M059J (cell line): ENCODE measurements around the gene ATG9B. TPM values are rescaled to one million over a fixed set of nuclear protein-coding genes. Genes with fewer than 3 reads are reported as not detected.
"Not testable (repeated sequence)": the region's sequence is repeated elsewhere in the genome, so short reads cannot be mapped to it uniquely, and the experiment has no call there.

Source experiments
- DNase-seq: peaks from one replicate; pipeline ENCODE4 v3.0.0-alpha.2; 2012; ENCODE audit warnings: low read depth
- total RNA-seq: library from RNA; depleted of rRNA; stranded (reverse); fragments of >200 nt; shearing (Covaris generic); gene quantifications from 2 replicates; pipeline ENCODE4 v1.2.3, GENCODE V29; 2014

The ATG9B gene
- total RNA-seq, 1 experiment from 2014 or later = not detected

GRCh38 chr7:151057989-151058780 lies 33.9 kb upstream of the ATG9B start:
- peak; percentile 100 for DNase-seq

DNA sequence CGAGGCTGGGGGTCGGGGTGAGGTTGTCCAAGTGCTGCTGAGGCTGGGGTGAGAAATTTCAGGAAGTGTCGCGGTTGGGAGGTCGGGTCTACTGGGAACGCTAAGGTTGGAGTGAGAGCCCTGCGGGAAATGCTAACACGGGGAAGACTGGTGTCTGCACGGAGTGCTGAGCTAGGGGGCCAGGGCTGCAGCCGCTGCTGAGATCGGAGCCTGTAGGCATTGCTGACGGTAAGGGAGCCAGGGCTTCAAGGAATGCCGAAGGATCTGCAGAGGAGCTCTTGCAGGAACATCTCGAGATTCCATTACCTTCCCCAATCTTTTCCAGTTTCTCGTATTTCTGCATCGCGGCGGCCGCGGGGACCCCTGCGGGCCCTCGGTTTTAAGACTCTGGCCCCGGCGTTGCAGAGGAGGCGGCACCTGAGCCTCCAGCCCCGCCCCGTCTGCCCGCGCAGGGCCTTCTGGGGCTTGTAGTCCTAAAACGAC lies 33.3 kb upstream of the ATG9B start, which contains the start of gene CDK5:
Gene CDK5 (minus strand): TSS at position 392 of the 483 bp plus-strand sequence. CDS start 49 bp downstream, at position 343.
- no peak for DNase-seq

DNA sequence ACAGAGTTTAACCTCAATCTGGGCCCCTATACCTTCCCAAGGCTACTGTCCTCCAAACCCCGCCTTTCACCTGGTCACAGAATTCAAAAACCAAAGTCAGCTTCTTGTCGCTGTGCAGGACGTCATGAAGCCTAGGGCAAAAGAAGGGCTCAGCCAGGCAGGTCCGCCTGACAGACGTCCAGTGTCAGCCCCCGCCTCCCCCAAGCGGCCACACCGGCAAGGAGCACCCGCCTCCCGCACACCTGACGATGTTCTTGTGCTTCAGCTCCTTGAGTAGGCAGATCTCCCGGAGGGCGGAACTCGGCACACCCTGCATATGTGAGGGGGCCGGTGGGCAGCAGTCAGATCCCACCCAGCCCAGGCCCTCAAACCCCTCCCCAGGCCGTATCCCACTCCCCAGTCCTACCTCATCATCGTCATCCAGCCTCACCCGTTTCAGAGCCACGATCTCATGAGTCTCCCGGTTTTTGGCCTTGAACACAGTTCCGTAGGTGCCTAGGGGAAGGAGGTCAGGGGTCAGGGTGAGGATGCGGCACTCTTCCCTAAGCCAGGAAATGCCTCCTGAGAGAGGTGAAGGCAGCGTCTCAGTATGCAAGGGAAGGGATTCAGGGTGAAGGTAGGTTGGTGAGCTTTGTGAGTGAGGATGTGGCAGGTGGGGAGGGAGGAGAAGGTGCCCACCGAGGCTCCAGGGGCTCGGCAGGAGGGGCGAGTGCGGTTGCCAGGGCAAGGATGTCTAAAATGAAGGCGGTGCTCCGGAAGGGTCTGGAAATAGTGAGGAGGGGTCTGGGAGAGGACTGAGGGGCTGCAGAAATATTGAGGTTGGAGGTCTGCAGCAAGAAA lies 32.6 kb upstream of the ATG9B start:
- DNase-seq = no peak

DNA sequence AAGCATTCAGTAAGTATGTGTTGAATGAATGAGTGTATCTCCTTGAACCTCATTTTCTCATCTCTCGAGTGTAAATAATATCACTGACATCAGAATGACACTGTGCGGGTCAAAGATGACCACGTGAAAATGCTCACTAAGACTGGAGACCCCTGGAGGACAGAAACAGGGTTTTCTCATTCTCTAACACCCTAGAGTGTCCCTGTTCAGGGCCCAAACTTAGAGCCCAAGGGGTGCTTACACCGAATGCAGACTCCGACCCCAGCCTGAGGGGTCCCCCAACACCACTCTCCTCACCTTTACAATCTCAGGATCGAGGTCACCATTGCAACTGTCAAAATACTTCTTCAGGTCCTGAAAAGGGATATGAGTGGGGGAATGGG lies 32.0 kb upstream of the ATG9B start:
- no peak for DNase-seq

GRCh38 chr7:151053751-151054150 lies 29.5 kb upstream of the ATG9B start:
- DNase-seq = no peak

GRCh38 chr7:151053096-151053495 lies 28.8 kb upstream of the ATG9B start:
- DNase-seq = no peak

DNA sequence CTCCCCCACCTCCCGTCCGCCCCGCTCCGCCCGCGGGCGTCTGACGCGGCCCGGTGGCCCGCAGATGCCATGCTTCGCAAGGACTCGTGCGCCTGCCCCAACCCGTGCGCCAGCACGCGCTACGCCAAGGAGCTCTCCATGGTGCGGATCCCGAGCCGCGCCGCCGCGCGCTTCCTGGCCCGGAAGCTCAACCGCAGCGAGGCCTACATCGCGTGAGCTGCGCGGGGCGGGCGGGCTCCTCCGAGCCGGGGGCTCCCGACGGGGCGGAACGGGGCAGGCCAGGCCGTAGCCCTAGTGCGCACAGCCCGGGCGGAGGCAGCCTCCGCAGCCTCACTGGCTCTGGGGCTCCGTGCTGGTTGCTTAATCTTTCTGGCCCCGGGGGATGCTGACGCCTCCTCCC lies 26.8 kb upstream of the ATG9B start:
- DNase-seq = no peak

GRCh38 chr7:151048911-151049463 lies 24.7 kb upstream of the ATG9B start:
- no peak for DNase-seq

DNA sequence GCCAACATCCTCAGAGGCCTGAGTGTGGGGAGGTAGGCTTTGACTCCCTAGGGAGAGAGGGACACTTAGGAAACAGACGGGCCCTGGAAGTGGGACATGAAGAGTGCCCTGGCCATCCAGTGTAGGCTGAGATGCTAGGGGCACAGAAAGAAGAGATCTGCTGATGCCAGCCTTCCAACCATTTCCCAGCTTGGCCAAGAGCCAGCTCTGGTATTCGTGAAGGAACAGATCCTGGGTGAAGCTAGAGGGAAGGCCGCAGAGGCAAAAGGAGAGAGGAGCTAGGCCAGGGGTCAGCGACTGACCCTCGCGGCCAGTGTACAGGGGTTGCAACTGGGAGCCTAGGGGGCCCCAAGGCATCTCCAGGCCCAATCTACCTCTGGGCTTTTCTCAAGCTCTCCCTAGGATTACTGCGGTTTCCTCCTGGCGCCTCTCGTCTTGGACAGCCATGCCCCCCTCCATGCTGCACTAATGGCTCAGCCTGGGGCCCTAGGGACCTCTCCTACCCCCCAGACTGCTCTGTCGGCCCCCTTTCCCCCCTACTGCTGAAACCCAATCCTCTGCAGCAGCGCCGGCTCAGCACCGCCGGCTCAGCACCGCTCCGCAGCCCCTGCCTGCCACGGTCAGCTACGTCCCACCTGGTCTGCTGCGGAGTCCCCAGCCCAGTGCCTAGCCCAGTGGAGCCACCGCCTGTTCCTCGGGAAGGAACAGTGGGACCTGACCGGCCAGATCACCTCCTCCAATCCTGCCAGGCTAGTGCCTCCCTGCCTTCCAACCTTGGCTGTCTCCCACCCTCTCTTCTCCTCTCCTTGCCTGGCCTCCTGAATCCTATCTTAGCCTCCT lies 23.9 kb upstream of the ATG9B start, which contains the start of gene ASIC3:
Gene ASIC3 (plus strand): TSS at position 556 of the 840 bp plus-strand sequence. CDS start 355 bp downstream, outside the sequence.
- DNase-seq = no peak

DNA sequence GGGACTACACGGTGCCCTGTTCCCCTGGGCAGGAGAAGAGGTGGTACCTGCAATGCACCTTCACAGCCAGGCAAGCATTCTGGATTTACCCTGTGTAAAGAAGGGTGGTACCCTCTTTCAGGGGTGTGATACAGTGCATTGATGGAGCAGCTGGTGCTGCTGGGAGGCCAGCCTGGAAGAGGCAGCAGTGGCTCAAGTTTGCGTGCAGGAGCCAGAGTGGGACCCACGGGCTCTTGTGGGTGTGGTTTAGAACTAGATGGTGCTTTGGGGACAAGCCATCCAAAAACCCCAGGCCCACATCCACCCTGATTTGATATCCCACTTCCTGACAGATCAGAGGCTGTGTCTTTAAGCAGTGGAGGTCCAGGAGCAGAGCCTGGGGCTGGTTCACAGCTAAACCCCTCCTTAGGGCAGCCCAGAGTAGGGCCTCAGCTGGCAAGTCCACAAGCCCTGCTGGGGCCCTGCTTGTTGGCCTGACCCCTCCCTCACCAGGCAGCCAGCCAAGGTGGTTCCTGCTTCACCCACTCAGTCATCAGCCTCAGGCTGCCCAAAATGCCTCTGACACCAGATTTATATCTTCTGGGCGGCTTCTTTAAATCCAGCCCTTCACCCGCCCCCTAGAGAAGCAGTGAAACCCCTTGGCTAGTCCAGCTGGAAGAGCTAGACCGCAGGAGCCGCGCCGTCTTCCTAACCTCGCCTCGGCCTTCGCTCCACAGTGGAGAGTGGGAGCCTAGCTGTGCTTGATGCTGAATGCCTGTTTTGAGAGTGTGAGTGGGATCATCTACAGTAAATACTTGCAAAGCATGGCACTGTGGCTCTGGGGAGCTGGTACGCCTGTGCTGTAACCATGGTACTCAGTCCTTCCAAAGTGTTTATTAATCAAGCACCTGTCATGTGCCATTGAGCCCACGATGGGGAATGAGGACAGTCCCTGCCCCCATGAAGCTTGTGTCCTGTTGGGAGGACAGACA lies 22.6 kb upstream of the ATG9B start:
- peak; percentile 89 for DNase-seq

DNA sequence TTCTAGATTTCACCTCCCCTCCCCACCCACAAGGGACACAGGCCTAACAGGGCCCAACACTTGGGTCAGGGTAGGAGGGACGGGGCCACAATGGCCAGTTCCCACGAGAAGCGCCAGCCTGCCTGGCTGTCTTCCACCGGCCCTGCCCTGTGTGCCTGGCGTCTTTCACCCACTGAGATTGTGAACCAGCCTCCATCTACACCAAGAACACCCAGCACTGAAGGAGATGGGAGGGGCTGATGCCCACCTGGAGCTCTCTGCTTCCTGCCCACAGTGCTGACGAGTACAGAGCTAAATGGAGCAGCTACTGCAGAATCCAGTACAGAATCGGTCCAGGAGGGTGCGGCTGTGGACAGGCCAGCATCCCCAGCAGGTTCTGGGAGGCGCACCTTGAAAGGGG lies 21.7 kb upstream of the ATG9B start:
- DNase-seq = no peak

DNA sequence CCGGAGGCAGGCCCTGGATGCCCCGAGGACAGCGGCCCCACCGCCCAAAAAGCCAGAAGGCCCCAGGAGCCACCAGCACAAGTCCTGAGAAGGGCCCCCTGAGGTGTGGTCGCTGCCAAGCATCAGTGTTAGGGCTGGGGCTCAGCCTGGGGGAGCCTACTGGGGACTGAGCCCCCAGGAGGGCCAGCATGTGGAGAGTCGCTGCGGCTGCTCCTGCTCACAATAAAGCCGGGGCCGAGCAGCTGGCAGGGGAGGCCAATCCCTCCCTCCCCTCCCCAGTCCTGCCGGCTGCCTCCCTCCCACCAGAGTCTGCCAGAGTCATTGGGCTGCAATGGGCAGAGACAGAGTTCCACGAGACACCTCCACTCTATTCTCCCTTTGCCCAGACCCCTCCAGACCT lies 21.0 kb upstream of the ATG9B start:
- no peak for DNase-seq

DNA sequence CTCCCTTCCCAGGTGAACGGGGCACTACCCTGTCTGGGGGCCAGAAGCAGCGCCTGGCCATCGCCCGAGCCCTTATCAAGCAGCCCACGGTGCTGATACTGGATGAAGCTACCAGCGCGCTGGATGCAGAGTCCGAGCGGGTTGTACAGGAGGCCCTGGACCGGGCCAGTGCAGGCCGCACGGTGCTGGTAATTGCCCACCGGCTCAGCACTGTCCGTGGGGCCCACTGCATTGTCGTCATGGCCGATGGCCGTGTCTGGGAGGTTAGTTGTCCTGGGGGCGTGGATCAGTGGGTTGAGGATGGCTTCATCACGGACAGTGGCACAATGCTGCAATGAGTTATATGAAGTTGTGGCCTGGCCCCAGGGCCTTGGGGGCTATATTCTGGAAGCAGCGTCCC lies 19.7 kb upstream of the ATG9B start:
- no peak for DNase-seq

DNA sequence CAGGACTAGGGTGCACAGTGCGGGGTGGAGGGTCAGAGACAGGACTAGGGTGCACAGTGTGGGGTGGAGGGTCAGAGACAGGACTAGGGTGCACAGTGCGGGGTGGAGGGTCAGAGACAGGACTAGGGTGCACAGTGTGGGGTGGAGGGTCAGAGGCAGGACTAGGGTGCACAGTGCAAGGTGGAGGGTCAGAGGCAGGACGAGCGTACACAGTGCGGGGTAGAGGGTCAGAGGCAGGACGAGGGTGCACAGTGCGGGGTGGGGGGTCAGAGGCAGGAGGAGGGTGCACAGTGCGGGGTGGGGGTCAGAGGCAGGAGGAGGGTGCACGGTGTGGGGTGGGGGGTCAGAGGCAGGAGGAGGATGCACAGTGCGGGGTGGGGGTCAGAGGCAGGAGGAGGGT lies 19.2 kb upstream of the ATG9B start:
- not testable (repeated sequence) for DNase-seq

- DNase-seq = no peak
Observed at GRCh38 chr7:151040616-151041375, 16.5 kb upstream of the ATG9B start.

DNA sequence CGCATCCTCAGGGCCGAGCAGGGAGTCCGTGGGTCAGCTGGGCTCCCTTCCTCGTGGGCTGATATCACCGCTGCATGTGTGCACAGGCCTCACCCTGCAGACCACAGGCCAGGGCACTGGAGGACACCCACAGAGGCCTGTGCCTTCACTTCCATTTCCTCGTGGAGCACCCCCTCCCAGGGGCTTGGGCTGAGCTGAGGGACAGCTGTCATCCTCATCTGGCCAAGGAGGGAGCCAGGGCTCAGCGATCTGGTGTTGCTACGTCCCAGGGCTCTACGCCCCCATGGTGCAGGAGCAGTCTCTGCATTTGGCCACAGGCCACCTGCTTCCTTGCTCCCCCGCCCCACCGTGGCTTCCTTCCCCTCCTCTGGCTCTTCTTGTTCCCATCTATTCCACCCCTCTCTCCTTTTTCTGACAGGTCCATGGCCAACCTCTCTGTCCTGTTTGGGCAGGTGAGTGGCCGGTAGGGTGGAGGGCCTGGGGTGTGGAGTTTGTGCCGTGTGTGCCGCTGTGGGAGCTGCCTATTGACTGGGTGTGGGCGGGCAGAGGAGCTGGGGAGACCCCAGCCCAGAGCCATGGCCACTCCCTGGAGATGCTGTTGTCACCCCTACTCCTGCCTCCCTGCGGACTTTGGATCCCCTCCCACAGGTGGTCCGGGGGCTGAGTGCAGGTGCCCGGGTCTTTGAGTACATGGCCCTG lies 15.7 kb upstream of the ATG9B start:
- no peak for DNase-seq

- peak; percentile 98 for DNase-seq
Observed at GRCh38 chr7:151038951-151039849, 14.9 kb upstream of the ATG9B start.

DNA sequence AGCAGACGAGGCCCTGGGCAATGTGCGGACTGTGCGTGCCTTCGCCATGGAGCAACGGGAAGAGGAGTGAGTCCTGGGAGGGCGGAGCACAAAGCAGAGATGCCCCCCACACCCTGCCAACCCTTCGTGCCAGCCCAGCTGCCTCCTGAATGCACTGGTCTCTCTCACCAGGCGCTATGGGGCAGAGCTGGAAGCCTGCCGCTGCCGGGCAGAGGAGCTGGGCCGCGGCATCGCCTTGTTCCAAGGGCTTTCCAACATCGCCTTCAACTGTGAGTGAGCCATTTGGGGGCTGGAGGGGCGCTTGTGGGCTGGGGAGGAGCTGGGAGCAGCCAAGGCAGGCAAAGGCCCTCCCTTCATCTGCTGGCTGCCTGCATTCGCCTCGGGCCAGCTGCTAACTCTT lies 11.6 kb upstream of the ATG9B start:
- DNase-seq = no peak
